B cell (primary cell): ENCODE results near the gene ERGIC1. TPM values are rescaled to one million over a fixed set of nuclear protein-coding genes. Genes with fewer than 3 reads are reported as not detected.

ENCODE experiments used
- ATAC-seq: fragments of 200-7000 bp; cut with Tn5 transposase; one replicate; pipeline ENCODE4 v1.10.0; 2021; ENCODE audit warnings: low read depth, mild to moderate bottlenecking, moderate number of reproducible peaks, moderate library complexity
- CTCF ChIA-PET: fragments of 350-600 bp; sonication (Branson Sonifier 250); formaldehyde crosslinking; loops from one replicate; lab custom pipeline; 2021; ENCODE audit warnings: antibody characterized with exemption, inconsistent platforms; lab: Charles Lee
- POLR2A ChIA-PET: fragments of 350-600 bp; sonication (Branson Sonifier 250); formaldehyde crosslinking; loops from one replicate; lab custom pipeline; 2021; ENCODE audit warnings: antibody characterized with exemption; lab: Charles Lee
- DNase-seq: peaks from one replicate; pipeline ENCODE4 v3.0.0; 2013
- H2AFZ ChIP-seq: 2 replicates; pipeline ENCODE4 v1.6.1; 2012; ENCODE audit warnings: mild to moderate bottlenecking, low read depth, low read length; ENCODE audit not compliant: insufficient read depth, poor library complexity, severe bottlenecking
- H3K27ac ChIP-seq, 2 donors: 1 replicate in 1 of 2; 2 replicates in 1 of 2; pipeline ENCODE4 v1.5.1; 2012 to 2013; ENCODE audit warnings: low read length in 2 of 2, mild to moderate bottlenecking in 2 of 2, moderate library complexity in 1 of 2
- H3K27me3 ChIP-seq, 4 experiments: fragments of 200-600 bp in 1 of 4; sonication (generic) in 1 of 4; replicated peaks in 1 of 4; 1 replicate in 2 of 4; 2 replicates in 2 of 4; pipeline versions ENCODE4 v1.6.1 to v1.7.0; 2013 to 2016; ENCODE audit warnings: low read length in 3 of 4, mild to moderate bottlenecking in 2 of 4, mixed read lengths in 1 of 4, moderate library complexity in 1 of 4; ENCODE audit not compliant: insufficient read depth in 4 of 4, control insufficient read depth in 3 of 4; ENCODE audit errors: control extremely low read depth in 1 of 4
- H3K36me3 ChIP-seq, 2 experiments: replicated peaks in 1 of 2; 1 replicate in 1 of 2; 2 replicates in 1 of 2; pipeline versions ENCODE4 v1.6.1 to v1.7.1; 2013; ENCODE audit warnings: low read length in 1 of 2; ENCODE audit not compliant: insufficient read depth in 2 of 2, control insufficient read depth in 1 of 2; ENCODE audit errors: control extremely low read depth in 1 of 2, extremely low read depth in 1 of 2
- H3K4me1 ChIP-seq, 2 donors: fragments of 200-600 bp in 1 of 2; sonication (generic) in 1 of 2; 1 replicate in 1 of 2; 2 replicates in 1 of 2; pipeline versions ENCODE4 v1.5.1 to v1.6.1; 2013 to 2017; ENCODE audit warnings: low read length in 2 of 2; ENCODE audit not compliant: control insufficient read depth in 2 of 2, insufficient read depth in 2 of 2
- H3K4me2 ChIP-seq: replicated peaks from 2 replicates; pipeline ENCODE3; 2012; ENCODE audit warnings: mild to moderate bottlenecking, low read depth, low read length; ENCODE audit not compliant: poor library complexity, severe bottlenecking
- H3K4me3 ChIP-seq, 5 experiments: fragments of 200-600 bp in 1 of 5; sonication (generic) in 1 of 5; 1 replicate in 3 of 5; 2 replicates in 2 of 5; pipeline versions ENCODE4 v1.5.1 to v1.7.0; 2011 to 2016; ENCODE audit warnings: low read length in 4 of 5, mild to moderate bottlenecking in 4 of 5, low read depth in 2 of 5, control low read depth in 1 of 5, moderate library complexity in 1 of 5; ENCODE audit not compliant: insufficient read depth in 1 of 5; ENCODE audit errors: control extremely low read depth in 1 of 5, extremely low read depth in 1 of 5
- H3K79me2 ChIP-seq: fragments of 200-600 bp; sonication (generic); one replicate; pipeline ENCODE4 v1.6.0; 2016; ENCODE audit warnings: low read length; ENCODE audit not compliant: control insufficient read depth, insufficient read depth
- H3K9ac ChIP-seq: fragments of 200-600 bp; sonication (generic); 2 replicates; pipeline ENCODE4 v1.6.1; 2017; ENCODE audit warnings: mild to moderate bottlenecking, low read length, moderate library complexity
- H3K9me3 ChIP-seq, 3 donors: one replicate each; pipeline versions ENCODE4 v1.6.1 to v1.7.1; 2013; ENCODE audit warnings: low read length in 2 of 3; ENCODE audit not compliant: control insufficient read depth in 2 of 3, insufficient read depth in 1 of 3; ENCODE audit errors: control extremely low read depth in 1 of 3
- H4K20me1 ChIP-seq: 2 replicates; pipeline ENCODE4 v1.6.0; 2012; ENCODE audit warnings: mild to moderate bottlenecking, low read length; ENCODE audit not compliant: insufficient read depth, control insufficient read depth, poor library complexity, severe bottlenecking
- H3K27ac Mint-ChIP-seq: one replicate; pipeline ENCODE4 v1.8.0; 2021; ENCODE audit warnings: mixed read lengths
- H3K27me3 Mint-ChIP-seq: one replicate; pipeline ENCODE4 v1.8.0; 2021; ENCODE audit warnings: mixed read lengths
- H3K4me1 Mint-ChIP-seq: one replicate; pipeline ENCODE4 v1.8.0; 2021; ENCODE audit warnings: mixed read lengths
- H3K4me3 Mint-ChIP-seq: one replicate; pipeline ENCODE4 v1.8.0; 2021; ENCODE audit warnings: mixed read lengths
- H3K9me3 Mint-ChIP-seq: one replicate; pipeline ENCODE4 v1.8.0; 2022; ENCODE audit warnings: mixed read lengths; ENCODE audit not compliant: insufficient read depth
- EZH2 ChIP-seq: IDR thresholded peaks from 2 replicates; pipeline ENCODE4 v1.6.1; 2012; ENCODE audit warnings: borderline replicate concordance, low read depth, mild to moderate bottlenecking, moderate library complexity, low read length; ENCODE audit not compliant: insufficient read depth, poor library complexity, severe bottlenecking
- WGBS: methylation state at CpG from one replicate; pipeline ENCODE4 v1.1.5; 2013; ENCODE audit warnings: missing lambda C conversion rate; ENCODE audit not compliant: insufficient coverage; 5-methylcytosine and 5-hydroxymethylcytosine counted together
- intact Hi-C: fragments of 100-400 bp; cut with micrococcal nuclease; formaldehyde crosslinking; loops from one replicate; pipeline ENCODE4 v1.10.0; 2022
- polyA plus RNA-seq: library from polyadenylated mRNA; depleted of rRNA; stranded (reverse); fragments of >200 nt; gene quantifications from 2 replicates; pipeline ENCODE4 v1.2.3, GENCODE V29; 2012
- total RNA-seq, 2 donors: library from RNA; stranded (reverse); fragments of 120-200 nt in 1 of 2; gene quantifications; 1 replicate in 1 of 2; 2 replicates in 1 of 2; pipeline versions ENCODE4 v1.2.3 to v1.2.4, GENCODE V29; 2013 to 2022
- TF ChIP-seq, protein P1 (sequence below): fragments of 200-600 bp; IDR thresholded peaks from one replicate; pipeline ENCODE4 v1.8.0; 2022; ENCODE audit warnings: antibody characterized with exemption, mild to moderate bottlenecking

The ERGIC1 gene
- total and polyA plus RNA-seq, 2 donors (not counting 1 experiment from before 2014, with no cell fraction given), result 86.3 to 140 TPM

DNA sequence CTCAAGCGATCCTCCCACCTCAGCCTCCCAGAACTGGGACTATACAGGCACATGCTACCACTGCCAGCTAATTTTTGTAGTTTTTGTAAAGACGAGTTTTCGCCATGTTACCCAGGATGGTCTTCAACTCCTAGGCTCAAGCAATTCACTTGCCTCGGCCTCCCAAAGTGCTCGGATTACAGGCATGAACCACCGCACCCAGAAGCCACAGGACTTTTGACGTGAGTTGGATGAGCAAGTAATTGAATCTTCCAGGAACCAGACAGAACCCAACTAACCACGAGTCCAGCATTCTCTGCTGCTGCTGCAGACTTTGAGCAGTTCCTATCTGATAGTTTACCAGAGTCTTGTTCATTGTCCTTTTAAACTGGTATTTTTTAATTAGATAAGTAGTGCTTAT lies 139.9 kb downstream of the ERGIC1 start:
- WGBS, result 93% methylated on average over 6 of the region's 8 CpGs
- H3K4me3 Mint-ChIP-seq, result no peak overlapping the region
- ChIA-PET CTCF (interaction anchor here (1.0 kb wide), 1 partner anchor 277 kb away, joined by 3 read pairs; no protein-coding TSS in a partner anchor), POLR2A (no interaction called here)
- no peak for TF ChIP-seq EZH2
- TF ChIP-seq, protein P1, sequence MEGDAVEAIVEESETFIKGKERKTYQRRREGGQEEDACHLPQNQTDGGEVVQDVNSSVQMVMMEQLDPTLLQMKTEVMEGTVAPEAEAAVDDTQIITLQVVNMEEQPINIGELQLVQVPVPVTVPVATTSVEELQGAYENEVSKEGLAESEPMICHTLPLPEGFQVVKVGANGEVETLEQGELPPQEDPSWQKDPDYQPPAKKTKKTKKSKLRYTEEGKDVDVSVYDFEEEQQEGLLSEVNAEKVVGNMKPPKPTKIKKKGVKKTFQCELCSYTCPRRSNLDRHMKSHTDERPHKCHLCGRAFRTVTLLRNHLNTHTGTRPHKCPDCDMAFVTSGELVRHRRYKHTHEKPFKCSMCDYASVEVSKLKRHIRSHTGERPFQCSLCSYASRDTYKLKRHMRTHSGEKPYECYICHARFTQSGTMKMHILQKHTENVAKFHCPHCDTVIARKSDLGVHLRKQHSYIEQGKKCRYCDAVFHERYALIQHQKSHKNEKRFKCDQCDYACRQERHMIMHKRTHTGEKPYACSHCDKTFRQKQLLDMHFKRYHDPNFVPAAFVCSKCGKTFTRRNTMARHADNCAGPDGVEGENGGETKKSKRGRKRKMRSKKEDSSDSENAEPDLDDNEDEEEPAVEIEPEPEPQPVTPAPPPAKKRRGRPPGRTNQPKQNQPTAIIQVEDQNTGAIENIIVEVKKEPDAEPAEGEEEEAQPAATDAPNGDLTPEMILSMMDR, result no peak
- no peak overlapping the region for H3K4me3 ChIP-seq
- peaks cover 0 to 3% (median 0%) of the 10 kb centered on the region in 4 experiments for H3K27me3 ChIP-seq
- peaks cover 3 to 4% of the 10 kb centered on the region in 2 donors for H3K4me1 ChIP-seq
- no peak overlapping the region for H3K9ac ChIP-seq
- no peak for DNase-seq
- no peaks in the 10 kb centered on the region for H3K79me2 ChIP-seq
- H3K9me3 ChIP-seq, result no peaks in the 10 kb centered on the region
- no peaks in the 10 kb centered on the region for H3K9me3 Mint-ChIP-seq
- peaks cover 4% of the 10 kb centered on the region for H3K4me1 Mint-ChIP-seq
- peaks cover 4% of the 10 kb centered on the region in 2 experiments for H3K36me3 ChIP-seq
- intact Hi-C loops, result no loop called here
- ATAC-seq, result no peak
- H2AFZ ChIP-seq, result no peak overlapping the region
- no peaks in the 10 kb centered on the region for H4K20me1 ChIP-seq
- H3K27ac Mint-ChIP-seq, result no peak overlapping the region
- no peak overlapping the region for H3K4me2 ChIP-seq
- H3K27me3 Mint-ChIP-seq, result no peaks in the 10 kb centered on the region
- H3K27ac ChIP-seq, result no peak overlapping the region

DNA sequence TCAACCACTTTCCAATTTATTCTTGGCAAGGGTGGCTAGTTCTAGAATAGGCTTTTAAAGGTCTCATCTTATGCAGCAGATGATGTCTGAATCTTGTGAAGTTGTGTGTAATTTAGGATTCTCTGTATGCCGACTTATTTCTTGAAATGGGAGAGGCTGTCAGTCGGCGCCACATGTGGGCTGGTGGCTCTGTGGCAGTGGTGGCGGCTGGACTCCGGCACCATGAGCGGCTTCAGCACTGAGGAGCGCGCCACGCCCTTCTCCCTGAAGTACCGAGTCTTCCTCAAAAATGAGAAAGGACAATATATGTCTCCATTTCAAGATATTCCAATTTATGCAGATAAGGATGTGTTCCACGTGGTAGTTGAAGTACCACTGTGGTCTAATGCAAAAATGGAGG lies 141.2 kb downstream of the ERGIC1 start:
- H2AFZ ChIP-seq, result no peak overlapping the region
- intact Hi-C loops, result no loop called here
- Mint-ChIP-seq H3K4me1 (no peaks in the 10 kb centered on the region), H3K9me3 (no peaks in the 10 kb centered on the region), H3K27ac (no peak overlapping the region), H3K27me3 (no peaks in the 10 kb centered on the region), H3K4me3 (no peak overlapping the region)
- H3K4me1 ChIP-seq, result no peaks in the 10 kb centered on the region
- H3K4me3 ChIP-seq, result no peak overlapping the region
- no peak overlapping the region for H3K4me2 ChIP-seq
- H3K79me2 ChIP-seq, result peaks cover 5% of the 10 kb centered on the region
- H3K9ac ChIP-seq, result no peak overlapping the region
- ATAC-seq (no peak), DNase-seq (no peak)
- H4K20me1 ChIP-seq, result no peaks in the 10 kb centered on the region
- TF ChIP-seq EZH2, result no peak
- TF ChIP-seq, protein P1, result no peak
- POLR2A ChIA-PET, result no interaction called here
- CTCF ChIA-PET, result no interaction called here
- 100% methylated on average over 3 of the region's 11 CpGs for WGBS
- peaks cover 0 to 3% (median 0%) of the 10 kb centered on the region in 4 experiments for H3K27me3 ChIP-seq
- H3K27ac ChIP-seq, result no peak overlapping the region
- no peaks in the 10 kb centered on the region for H3K9me3 ChIP-seq
- H3K36me3 ChIP-seq, result no peaks in the 10 kb centered on the region
